Cerebellar cortex (tissue), 1 donor: ENCODE measurements around the gene ATP4A.
A peak's percentile ranks its signal among the peaks of the same experiment; 100 is the strongest.

Source experiments
- DNase-seq: peaks from one replicate; pipeline ENCODE4 v3.0.0-alpha.2; 2015; ENCODE audit warnings: low spot score

ATP4A gene

GRCh38 chr19:35549174-35549788, 14.2 kb downstream of the ATP4A start:
- peak; percentile 88 for DNase-seq

GRCh38 chr19:35546532-35546931, 16.9 kb downstream of the ATP4A start:
- DNase-seq, result no peak

GRCh38 chr19:35545855-35546381, 17.5 kb downstream of the ATP4A start:
- no peak for DNase-seq

GRCh38 chr19:35545001-35545854, 18.2 kb downstream of the ATP4A start, which contains the start of gene TMEM147:
TMEM147 (plus strand) TSS chr19:35545626; CDS start chr19:35545740, 114 bp downstream.
- DNase-seq, result peak; percentile 84

- DNase-seq, result no peak
These were observed 19.2 kb downstream of the ATP4A start for GRCh38 chr19:35544110-35544802.

- no peak for DNase-seq
These were observed 20.0 kb downstream of the ATP4A start for GRCh38 chr19:35543280-35544109.

- DNase-seq, result no peak
These were observed 21.2 kb downstream of the ATP4A start for GRCh38 chr19:35542209-35542608.

- no peak for DNase-seq
These were observed 23.0 kb downstream of the ATP4A start for GRCh38 chr19:35540356-35540927.

GRCh38 chr19:35539850-35540249, 23.6 kb downstream of the ATP4A start:
- no peak for DNase-seq

GRCh38 chr19:35539314-35539713, 24.1 kb downstream of the ATP4A start:
- no peak for DNase-seq

- no peak for DNase-seq
These were observed 28.5 kb downstream of the ATP4A start for GRCh38 chr19:35534803-35535480.

GRCh38 chr19:35533822-35534392, 29.6 kb downstream of the ATP4A start:
- no peak for DNase-seq

- no peak for DNase-seq
These were observed 30.1 kb downstream of the ATP4A start, which contains the start of gene GAPDHS for GRCh38 chr19:35533201-35533821. GAPDHS (plus strand) TSS chr19:35533456; CDS start chr19:35533528, 72 bp downstream.

- DNase-seq, result no peak
These were observed 32.2 kb downstream of the ATP4A start for GRCh38 chr19:35531291-35531690.

- no peak for DNase-seq
These were observed 33.9 kb downstream of the ATP4A start for GRCh38 chr19:35529241-35530218.

GRCh38 chr19:35528218-35529038, 35.0 kb downstream of the ATP4A start, which contains the start of gene SBSN:
SBSN (minus strand) TSS chr19:35528311; CDS start chr19:35528281, 30 bp downstream.
- no peak for DNase-seq

GRCh38 chr19:35525873-35526272, 37.6 kb downstream of the ATP4A start:
- no peak for DNase-seq
